Hypothalamus (tissue), 51 donors: Measurements from ENCODE around the gene CDC25C.
"Not testable (repeated sequence)": the region's sequence is repeated elsewhere in the genome, so short reads cannot be mapped to it uniquely, and the experiment has no call there.

Source experiments
- DNase-seq, 51 donors: peaks; one replicate each; lab custom pipeline; 2025; lab: John Stamatoyannopoulos, UW

CDC25C gene

DNA sequence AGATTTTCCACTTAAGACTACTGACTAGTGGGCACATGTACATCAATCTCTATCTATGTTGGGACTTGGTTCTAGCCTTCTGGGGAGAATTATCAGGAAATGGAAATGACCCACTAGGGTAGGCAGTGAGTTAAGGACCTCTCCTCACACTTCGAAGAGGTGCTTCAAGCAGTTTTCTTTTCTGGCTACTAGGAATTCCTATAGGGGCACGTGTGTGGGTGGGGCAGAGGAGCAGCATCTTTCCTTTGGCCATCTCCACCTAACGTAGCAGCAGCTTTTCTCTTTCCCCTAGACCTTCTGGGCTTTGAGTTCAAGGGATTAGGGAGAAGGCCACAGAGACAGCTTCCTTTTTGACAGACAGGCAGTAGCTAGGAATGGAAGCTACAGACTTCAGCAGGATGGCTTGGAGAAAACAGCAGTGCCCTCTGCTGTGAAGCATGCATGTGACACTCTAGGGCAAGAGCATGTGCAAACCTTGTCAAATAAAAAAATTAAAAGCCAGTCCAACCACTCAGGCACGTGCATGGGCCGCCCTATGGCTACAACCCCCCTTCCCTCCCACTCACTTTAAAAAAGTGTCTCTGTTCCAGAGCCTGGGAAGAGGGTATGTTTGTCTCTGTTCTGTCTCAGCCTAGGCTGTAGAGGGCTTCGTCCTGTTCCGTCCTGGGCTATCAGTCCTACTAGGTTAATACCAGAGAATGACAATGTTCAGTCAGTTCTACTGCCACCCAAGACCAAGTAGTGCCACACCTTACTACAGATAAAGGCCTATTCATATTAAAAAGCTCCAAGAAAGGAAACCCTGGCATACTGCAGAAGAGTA, 48.5 kb downstream of the CDC25C start:
- DNase-seq = peak in 6 of 51 donors; percentile 2 to 24 (median 12)

DNA sequence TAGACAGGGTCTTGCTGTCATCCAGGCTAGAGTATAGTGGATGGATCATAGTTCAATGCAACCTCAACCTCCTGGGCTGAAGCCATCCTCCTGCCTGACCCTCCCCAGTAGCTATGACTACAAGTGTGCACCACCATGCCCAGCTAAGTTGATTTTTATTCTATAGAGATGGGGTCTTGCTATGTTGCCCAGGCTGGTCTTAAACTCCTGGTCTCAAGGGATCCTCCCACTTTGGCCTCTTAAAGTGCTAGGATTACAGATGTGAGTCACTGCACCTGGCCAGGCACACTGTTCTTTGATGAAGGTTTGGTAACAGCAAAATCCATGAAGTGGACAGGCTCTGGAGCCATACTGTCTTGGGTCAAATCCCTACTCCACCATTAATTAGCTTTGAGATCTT, 50.7 kb downstream of the CDC25C start:
- DNase-seq = no peak

DNA sequence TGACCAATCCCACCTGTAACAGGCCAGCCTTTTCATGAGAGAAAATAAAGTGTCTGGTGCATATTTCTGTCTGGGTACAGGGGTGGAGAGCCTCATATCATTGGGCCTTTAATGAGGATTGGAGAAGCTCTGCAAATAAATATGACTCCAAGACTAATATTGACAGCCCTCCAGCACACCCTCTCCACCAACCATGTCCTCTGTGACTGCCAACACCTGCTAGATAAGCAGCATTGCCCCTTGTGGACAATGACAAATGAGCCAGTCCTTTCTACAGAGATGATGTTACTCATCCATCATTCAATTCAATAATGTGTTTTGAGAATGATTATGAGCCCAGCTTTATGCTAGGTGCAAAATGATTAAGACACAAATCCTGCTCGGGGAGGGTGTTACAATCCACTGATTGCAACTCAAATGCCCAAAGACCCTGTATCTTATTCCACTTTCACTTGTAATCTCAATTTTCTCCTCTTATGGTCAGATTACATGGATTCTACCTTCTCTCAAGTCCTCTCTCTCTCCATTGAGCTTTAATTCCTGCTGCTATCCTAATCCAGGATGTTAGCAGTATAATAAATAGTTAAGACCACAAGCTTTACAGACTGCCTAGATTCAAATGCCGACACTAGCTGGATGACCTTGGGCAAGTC, 55.1 kb downstream of the CDC25C start:
- DNase-seq = no peak

DNA sequence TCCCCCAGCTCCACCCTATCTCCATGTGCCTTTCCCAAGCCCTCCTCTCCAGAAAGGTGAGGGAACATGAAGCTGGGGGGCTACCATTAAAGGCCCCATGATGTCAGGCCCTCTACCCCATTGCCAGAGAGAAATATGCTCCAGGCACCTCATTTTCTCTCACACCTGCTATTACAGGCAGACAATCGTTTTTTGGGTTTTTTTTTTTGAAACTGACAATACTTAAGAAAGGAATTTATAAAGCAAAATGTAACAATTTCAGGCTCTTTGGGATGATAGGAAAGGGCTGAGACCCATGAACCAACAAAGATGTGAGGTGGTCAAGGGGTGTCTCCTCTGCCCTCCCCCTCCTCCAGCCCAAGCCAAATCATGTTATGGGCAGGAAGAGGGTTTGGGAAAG, 55.7 kb downstream of the CDC25C start:
- no peak for DNase-seq

DNA sequence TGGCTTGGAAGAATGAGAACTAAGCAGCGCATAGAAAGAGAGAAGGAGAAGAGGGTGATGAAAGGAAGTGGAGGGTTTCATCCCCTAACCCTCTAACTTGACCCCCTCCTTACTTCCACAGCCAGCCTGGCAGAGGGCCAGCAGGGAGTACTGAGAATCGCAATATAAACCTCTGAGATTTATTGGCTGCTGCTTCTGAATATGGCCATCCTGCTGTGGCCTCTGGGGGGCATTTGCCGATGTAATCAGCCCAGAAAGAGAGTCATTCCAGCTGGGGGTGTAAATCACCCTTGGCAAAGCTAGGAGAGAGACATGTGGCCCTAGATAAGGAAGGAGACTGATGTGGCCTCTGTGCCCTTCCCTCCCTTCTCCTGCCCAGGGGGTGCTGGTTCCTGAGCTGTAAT, 56.2 kb downstream of the CDC25C start:
- DNase-seq = no peak

DNA sequence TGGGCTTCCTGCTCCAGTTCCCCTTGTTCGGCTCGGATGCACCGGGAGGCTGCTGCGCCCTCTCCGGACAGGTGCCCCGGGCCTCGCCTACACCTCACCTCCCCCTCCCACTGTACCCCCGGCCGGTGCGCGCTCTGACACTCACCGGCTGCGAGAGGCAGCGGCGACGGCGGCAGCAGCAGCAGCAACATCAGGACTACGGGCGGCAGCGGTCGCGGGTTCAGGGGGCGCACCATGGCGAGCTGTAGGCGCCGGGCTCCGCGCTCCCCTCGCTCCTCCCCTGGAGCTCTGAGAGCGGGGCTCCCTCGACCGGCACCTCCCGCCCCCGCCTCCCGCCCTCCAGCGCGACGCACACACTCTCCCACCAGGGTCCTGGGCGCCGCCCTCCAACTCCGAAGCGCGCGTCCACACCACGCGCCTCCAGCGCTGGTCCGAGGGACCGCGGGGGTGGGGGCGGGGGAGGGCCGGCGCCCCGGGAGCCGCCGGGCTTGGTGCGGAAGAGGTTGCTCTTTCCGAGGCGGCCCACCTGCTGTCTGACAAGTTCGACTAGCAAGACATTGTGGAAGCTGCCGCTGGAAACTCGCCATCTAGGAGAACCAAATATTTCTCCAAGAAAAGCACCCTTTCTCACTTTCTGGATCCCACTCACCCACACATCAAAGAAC, 57.3 kb downstream of the CDC25C start, which contains the start of gene GFRA3:
Gene GFRA3 (minus strand): TSS at position 433 of the 665 bp plus-strand sequence. CDS start 197 bp downstream, at position 236.
- no peak for DNase-seq

DNA sequence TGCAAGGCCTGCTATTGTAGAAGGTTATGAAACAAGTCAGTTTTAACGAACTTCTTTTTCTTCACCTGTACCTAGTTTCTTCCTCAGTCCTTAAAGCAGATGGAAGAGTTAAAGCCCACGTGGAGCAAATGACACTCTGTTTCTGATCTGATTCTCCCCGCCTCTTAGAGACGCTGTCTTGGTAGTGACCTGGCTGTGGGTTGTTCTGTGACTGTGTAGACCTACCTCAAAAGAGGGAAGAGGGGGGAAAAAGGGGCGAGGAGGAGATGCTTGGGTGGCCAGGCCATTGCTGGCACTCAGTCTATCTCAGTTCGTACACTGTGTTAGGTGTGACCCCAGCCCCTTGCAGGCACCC, 57.8 kb downstream of the CDC25C start:
- no peak for DNase-seq

DNA sequence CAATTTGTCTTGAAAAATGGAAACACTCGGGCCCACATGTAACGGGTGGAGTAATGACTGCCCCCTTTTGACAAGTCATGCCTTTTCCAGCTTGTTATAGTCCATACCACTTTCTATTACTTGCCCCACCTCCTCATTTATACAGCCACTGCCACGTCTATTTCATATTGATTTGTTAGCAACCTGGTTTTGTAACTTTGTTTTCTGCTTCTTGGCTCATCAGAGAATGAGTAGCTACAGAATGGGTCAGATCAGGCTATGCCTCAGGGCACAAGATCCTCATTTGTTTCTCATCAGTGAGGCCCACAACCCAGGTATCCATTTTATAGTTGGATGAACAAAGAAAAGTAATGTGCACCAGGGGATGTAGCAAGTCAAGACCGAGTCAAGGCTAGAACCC, 58.9 kb downstream of the CDC25C start:
- DNase-seq = no peak

DNA sequence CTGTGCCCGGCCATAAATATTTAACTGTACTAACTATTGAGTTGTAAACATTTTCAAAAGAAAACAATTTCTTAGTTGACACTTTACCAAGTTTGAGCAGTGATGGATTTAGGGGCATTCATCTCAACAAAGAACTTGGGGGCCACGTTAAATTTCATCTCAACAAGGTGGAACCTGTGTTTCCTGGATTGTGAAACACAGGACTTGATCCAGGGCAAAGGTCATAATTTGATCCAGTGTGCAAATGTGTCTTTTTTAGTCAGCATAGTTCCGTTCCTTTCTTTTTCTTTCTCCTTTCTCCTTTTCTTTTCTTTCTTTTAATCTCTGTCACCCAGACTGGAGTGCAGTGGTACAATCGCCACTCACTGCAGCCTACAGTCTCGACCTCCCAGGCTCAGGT, 60.3 kb downstream of the CDC25C start:
- DNase-seq = no peak

DNA sequence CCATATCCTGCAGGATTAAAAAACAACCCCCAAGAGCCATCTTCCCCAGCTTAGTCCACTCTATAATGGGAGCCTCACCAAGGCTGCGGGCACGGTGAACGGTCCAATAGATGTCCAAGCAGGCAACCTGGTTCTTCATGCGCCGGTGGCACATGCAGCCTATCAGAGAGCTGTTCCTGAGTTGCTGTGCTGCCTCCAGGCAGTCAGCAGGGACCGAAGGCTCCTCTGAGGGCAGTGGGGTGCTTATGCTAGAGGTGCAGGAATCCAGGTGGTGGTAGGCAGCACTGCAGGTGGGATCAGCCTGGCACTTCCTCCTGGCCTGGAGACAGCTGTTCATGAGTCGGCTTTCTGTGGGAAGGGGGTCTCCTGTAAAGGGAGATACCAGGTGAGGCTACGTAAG, 67.4 kb downstream of the CDC25C start:
- no peak for DNase-seq

DNA sequence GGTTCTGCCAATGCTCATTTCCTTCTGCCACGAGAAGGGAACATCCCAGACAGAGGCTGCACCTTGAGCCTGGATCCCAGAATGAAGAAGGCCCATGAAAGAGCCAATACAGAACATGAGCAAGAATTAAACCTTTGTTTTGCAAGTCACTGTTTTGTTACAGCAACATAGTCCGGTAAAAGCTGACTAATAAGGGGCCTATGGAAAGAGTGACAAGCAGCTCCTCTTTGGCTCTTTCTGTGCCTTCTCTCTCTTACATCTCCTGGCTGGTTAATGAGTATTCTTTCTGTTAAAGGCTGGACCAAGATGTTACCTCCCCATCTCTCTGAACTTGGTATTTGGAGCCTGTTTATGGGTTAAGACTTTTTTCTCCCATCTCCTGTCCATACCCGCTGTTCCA, 68.0 kb downstream of the CDC25C start:
- no peak for DNase-seq

DNA sequence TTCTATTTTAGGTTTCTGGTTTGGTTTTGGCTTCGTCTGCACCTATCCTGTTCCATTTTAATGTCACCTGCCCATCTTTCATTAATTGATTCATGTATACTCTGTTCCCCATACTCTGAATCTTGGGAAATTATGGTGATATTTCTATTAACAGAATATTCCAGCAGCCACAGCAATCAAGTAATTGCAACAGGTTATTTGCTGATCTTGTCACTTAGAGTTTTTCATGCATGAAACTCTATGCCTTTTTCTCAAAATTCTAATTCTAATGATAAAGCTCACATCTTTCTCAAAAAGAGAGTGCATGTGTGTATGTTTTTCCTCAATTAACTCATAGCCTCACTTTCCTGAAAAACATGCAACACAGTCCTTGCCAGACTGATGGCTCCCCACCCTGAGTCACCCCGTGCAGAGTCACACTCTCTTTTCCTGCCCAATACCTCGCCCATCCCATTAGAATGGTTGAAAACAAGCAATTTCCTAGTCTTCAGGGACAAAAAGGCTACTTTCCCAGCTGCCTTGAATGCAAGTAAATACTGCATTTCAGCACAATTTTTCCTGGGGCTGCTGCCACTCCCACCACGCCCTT, 72.8 kb downstream of the CDC25C start:
- DNase-seq = no peak

DNA sequence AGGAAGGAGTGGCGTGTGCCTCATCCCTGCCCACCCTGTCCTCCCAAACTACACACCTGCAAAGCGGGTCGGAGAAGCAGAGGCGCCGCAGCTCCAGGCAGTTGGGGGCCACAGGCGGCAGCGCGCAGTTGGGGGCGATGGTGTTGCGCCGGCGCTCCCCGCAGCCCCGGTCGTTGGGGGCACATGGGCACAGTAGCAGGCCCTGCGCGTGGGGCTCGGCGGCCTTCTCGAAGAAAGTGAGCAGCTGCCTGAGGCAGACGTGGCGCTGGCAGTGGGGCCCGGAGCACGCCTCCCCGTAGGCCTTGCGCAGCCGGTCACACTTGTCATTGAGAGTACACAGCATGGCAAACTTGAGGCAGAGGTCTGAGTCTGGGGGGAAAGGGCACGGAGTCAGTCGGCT, 74.0 kb downstream of the CDC25C start:
- no peak for DNase-seq

DNA sequence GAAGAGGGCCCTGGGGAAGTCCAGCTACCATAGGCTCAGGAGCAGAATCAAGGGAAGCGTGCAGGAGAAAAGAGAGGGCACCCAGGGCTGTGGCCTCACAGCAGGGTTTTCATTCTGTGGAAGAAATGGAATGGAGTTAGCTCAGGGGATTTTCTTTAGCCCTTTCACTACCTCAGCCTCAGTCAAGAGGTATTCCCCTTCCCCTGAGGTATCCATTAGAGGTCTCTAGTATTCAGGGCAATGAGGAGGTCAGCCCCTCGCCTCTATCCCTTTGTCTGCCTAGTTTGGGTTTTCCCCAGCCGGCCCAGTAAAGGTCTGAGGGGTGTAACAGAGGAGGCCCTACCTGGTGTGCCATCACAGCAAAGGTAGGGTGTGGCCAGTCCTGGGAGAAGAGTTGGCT, 78.7 kb downstream of the CDC25C start:
- no peak for DNase-seq

DNA sequence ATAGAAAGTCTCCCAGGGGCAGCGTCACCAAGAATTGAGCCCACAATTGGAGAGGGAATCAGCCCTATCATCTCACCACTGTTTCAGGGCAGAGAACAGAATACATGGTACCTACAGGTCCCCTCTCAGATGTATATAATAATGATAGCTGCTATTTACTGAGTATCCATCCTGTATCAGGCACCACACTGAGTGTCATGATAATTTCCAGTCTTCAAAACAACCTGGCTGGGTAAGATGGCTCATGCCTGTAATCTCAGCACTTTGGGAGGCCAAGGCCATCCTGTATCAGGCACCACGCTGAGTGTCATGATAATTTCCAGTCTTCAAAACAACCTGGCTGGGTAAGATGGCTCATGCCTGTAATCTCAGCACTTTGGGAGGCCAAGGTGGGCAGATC, 83.8 kb downstream of the CDC25C start:
- DNase-seq = not testable (repeated sequence)

DNA sequence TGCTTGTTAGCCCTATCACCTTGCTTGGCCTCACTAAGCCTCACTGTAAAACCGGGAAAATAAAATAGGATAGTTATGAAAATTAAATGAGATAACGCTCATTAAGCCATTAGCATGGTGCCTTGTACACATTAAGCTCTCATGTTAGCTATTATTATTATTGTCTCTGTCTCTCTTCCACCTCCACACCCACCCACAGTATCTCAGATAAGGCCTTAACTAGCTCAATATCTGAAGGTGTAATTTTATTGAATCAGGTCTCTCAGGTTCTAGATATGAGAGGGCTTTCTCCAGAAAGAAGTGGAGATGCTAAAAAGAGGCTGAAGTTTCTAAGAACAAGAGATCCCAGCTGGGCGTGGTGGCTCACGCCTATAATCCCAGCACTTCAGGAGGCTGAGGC, 84.8 kb downstream of the CDC25C start:
- DNase-seq = no peak

DNA sequence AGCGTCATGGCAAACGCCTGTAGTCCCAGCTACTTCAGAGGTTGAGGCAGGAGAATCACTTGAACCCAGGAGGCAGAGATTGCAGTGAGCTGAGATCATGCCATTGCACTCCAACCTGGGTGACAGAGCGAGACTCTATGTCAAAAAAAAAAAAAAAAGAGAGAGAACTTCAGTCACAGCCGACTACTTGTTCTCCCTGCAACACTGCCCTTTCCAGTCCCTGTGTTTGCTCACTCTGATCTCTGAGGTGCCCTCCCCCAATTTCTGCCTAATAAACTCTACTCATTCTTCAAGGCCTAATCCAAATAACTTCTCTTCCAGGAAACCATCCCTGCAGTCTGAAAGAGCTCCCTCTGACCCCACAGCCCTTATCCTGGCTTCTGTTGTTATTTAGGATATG, 85.3 kb downstream of the CDC25C start:
- DNase-seq = no peak

DNA sequence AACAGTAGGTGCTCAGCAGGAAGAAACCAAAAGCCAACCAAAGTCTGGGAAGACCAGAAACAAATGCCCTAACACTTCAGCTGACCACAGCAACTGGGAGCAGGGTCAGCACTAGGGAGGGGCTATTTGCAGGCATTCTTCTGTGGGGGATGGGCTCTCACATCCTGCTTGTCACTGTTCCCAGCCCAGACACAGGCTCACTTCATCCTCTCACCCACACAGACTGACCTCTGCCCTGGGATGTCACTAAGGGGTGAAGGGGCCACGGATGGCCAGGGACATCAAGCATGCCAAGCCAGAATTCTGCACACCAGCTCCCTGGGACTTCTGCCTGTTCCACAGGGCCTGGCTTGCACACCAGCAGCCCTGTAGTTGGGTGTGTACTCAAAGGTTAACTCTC, 85.9 kb downstream of the CDC25C start:
- no peak for DNase-seq

DNA sequence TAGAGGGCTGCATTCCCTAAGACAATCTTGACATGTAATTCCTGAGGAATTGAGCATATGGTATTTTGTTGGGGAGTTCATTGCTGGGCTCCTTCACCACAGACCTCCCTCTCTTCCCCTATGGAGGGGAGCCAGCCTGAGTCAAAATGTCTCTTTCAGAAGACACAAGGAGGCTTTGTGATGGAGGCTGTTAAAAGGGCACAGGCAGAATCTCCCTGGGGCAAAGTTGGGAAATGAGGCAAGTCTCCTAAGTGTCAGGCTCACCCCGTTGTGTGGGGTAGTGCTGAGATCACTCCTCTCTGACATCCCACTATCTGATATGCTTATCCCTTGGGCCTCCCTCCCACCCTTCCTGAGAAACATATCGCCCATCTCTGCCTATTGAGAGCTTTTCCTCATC, 87.8 kb downstream of the CDC25C start:
- DNase-seq = peak in 3 of 51 donors; percentile 16 to 28 (median 26)

DNA sequence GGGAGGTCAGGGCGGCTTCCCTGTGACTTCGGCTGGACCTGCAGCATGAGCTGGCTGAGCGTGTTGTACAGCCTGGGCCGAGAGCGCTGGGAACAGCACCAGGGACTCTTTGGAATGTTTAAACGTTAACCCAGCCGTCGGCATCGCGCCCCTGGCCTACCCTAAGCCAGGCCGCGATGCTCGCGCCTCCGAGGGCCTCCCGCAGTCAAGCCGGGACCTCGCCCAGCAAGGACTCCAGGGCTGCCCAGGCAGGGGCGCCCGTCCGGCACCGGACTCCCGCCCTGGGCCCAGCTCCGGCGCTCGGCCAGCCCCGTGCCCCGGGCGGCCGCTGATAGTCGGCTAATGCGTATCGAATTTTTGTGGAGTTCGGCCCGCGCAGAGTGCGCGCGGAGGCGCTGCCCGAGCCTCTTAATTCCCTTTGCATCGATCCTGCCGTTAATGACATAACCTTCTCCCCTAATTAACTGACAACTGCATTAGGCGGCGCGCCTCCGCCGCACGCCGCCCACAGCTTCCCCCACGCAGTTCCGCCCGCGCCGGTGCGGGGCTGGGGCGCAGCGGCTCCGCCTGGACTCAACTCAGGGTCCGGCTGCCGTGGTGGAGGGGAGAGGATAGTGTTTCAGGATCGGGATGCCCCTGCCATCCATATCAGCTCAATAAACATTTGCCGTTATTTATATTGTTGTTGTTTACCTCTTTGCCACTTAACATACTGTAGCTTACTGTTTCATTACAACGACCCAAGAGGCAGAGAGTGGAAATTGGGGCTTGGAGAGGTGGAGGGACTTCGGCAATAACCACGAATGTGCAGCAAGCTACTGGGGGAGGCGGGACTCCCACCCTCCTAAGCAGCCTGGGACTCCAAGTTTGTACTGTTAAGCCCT, 89.7 kb downstream of the CDC25C start:
- peak in 11 of 51 donors; percentile 2 to 25 (median 7) for DNase-seq
